EL (cell line): ENCODE data around the gene NPPB.

Source experiments
- DNase-seq: peaks from one replicate; pipeline ENCODE4 v3.0.0-alpha.2; 2016

The NPPB gene

DNA sequence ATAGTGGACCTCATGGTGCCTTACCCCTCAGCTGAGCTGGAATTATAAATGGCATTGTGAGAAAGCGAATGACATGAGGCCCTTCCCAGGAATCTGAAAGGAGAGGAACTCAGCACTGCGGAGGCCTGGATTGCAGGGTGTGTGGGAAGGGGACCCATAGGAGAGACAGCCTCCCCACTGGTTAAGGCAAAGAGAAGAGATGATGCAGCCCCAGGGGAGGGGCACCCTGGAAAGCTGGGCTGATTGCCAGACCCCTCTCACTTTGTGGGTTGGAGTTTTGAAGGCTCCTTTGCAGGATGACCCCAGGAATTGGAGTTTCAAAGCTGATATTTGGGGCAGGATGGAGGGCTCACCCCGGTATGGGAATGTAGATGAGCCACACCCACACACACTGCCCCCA, 2.0 kb downstream of the NPPB start:
- DNase-seq = no peak

DNA sequence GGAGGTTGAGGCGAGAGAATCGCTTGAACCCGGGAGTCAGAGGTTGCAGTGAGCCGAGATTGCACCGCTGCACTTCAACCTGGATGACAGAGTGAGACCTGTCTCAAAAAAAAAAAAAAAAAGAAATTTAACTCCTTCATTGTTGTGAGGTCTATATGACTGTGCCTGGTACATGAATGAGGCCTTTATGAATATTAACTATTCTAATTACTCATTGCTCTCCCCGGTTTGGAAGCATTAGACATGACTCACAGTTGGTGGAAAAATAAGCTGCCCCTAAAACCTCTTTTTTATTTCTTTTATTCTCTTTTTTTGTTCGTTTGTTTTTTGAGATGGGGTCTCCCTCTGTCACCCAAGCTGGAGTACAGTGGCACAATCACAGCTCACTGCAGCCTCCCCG, 3.3 kb downstream of the NPPB start:
- no peak for DNase-seq

DNA sequence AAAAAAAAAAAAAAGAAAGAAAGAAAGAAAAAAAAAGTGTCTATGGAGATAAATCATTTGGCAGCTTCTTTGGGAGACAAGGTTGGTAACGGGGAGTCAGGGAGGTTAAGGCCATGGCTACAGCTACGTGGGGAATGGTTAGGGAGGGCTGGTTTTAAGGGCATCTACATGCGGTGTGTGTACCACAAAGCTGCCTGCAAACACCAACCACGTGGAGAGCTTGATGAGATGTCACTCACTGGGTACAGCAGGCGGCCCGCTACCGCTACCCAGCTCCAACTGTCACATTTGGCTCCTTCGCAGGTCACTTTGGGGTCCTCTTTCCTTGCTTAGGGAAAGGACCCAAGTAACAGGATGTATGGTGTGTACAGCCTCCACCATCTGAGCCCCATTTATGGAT, 4.2 kb downstream of the NPPB start:
- no peak for DNase-seq

- no peak for DNase-seq
These were observed 7.6 kb downstream of the NPPB start for GRCh38 chr1:11851180-11851579.

- DNase-seq = no peak
These were observed 8.6 kb downstream of the NPPB start for GRCh38 chr1:11850156-11850555.

DNA sequence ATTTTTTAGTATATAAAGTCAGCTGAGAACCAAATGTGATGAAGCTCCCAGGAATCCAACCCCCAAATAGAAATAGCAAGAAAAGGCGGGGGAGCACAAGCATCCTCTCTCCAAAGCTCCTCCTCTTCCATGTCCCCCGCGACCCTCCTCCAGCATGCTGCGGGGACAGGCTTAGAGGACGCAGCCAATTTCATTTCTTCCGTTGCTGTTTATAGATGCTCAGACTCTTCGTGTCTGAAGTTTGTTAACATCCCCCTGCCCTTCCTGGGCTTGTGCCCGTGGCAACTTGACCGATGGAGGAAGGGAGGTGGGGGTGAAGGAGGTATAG, 10.4 kb downstream of the NPPB start:
- DNase-seq = no peak

DNA sequence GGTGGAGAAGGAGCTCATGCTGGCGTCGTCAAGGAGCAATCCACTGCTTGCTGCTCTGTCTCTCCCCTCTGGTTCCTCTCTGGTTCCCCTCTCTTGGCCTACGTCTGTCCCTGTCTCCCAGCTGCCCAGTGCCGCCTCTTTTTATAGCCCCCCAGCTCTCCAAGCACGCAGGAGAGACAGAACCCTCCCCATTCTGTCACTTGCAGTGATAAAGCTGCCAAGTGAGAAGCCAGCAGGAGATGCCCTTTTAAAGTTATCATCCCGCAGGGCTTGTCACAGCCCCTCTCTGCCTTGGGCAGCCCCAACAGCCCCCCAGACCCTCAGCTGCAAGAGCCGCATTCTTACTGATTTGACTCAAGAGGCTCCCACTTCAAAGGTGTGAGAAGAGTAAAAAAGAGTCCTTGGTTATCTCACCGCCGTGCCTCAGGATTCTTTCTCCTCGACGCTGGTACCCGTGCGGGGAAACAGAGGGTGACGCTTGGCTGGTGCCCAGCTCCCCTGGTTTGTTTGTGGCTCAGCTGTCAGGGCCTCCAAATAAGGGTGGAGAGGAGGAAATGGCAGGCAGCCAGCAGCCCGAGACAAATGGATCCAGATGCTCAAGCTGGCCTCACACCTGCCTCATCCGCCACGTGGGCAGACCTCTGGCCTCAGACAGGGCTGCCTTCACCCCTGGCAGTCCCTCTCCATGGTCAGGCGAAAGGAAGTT, 10.9 kb downstream of the NPPB start, which contains the start of gene NPPA:
Gene NPPA, minus strand, starts transcription at position 117 of the 706 bp plus-strand sequence. Its CDS starts 99 bp downstream, at position 18.
- DNase-seq = no peak

- no peak for DNase-seq
These were observed 13.0 kb downstream of the NPPB start for GRCh38 chr1:11845641-11846335.

GRCh38 chr1:11842154-11843041, 16.3 kb downstream of the NPPB start:
- peak; percentile 37 for DNase-seq

DNA sequence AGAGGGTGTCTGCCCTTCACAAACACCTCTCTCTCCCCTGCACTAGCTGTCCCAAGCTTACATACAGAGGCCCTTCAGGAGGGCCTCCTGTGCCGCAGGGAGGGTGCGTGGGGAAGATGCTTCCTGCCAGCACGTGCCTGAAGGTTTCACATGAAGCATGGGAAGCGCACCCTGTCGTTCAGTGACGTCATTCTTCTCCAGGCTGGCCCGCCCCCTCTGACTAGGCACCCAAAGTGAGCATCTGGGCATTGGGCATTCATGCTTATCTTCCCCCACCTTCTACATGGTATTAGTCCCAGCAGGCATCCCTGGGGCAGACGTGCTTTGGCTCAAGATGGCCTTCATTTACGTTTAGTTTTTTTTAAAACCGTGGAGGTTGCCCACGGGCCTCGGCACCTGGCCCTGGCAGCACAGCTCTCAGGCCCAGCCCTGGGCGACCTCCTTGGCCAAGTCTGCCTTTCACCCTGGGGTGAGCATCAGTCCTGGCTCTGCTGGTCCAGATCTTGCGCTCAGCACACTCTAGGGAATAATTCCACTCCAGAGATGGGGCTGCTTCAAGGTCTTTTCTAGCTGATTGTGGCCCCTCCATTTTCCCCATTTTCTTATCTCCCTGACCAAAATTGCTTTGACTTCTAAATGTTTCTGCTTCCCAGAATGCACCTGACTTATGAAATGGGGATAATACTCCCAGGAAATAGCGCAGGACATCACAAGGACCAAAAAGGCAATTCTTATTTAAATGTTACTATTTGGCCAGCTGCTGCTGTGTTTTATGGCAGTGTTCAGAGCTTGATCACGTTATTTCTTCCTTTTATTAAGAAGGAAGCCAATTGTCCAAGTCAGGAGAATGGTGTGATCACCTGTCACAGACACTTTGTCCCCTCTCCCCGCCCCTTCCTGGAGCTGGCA, 17.2 kb downstream of the NPPB start:
- no peak for DNase-seq

- DNase-seq = no peak
These were observed 18.7 kb downstream of the NPPB start for GRCh38 chr1:11839727-11840705.

- peak; percentile 61 for DNase-seq
These were observed 20.1 kb downstream of the NPPB start for GRCh38 chr1:11838349-11839272.

DNA sequence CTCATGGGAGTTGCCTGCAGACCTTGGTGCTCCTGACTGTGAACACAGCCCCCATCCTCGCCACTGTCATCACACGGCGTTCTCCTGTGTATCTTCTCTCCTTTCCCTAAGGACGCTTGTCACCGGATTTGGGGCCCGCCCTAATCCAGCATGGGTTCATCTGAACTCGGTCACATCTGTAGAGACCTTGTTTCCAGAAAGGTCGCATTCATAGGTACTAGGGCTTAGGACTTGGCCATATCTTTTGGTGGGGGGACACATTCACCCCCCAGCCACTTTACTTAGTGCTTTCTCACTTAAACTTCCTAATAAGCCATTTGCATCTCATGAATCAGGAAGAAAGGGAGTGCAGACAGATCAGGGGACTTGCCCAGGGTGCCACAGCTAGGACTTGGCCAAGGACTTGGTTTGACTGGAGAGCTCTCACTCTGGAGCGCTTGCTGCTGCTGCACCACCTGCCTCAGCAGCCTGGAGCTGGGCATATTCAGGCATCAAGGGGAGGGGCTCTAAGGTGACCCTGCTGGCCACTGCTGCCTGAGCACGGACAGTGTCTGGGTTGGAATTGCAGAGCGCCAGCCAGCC, 20.9 kb downstream of the NPPB start:
- DNase-seq = no peak

GRCh38 chr1:11836955-11837766, 21.6 kb downstream of the NPPB start:
- DNase-seq = no peak

- DNase-seq = no peak
These were observed 23.1 kb downstream of the NPPB start for GRCh38 chr1:11835441-11836225.

DNA sequence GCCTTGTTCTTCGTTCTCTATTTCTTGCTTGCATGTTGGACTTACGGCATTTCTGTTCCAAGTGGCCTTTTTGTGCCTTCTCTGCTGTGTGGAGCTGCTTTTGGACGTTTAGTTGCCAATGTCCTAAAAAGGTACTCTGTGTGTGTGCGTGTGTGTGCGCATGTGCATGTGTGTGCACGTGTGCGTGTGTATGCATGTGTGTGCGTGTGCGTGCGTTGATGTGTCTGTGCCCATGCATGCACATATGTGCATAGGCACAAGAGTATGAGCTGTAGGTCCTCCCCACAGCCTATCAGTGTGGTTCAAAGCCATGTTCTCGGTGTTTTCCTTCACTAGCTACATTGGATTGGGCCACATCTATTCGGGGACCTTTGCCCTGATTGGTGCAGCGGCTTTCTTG, 24.8 kb downstream of the NPPB start:
- no peak for DNase-seq

DNA sequence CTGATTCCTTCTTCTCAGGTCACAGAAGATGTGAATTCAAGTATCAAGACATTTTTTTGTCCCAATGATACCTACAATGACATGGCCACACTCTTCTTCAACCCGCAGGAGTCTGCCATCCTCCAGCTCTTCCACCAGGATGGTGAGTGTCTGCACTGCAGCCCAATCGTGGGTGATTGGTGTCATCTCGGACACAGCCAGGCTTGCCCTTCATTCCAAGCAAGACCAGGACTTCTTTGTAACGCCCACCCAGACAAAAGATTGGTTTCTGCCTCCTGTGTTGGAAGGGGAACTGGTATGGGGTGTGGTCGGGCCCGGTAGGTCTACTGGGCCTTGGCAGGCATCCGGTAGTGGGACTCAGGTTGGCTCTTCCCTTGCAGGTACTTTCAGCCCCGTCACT, 25.2 kb downstream of the NPPB start:
- DNase-seq = no peak
